Measurements from ENCODE around the gene LHFPL2. TPM values are rescaled to one million over a fixed set of nuclear protein-coding genes. Genes with fewer than 3 reads are reported as not detected.
"Not testable (repeated sequence)": the region's sequence is repeated elsewhere in the genome, so short reads cannot be mapped to it uniquely, and the experiment has no call there.

The LHFPL2 gene
- total RNA-seq, 1 donor from 2014 or later = 31.2 TPM

DNA sequence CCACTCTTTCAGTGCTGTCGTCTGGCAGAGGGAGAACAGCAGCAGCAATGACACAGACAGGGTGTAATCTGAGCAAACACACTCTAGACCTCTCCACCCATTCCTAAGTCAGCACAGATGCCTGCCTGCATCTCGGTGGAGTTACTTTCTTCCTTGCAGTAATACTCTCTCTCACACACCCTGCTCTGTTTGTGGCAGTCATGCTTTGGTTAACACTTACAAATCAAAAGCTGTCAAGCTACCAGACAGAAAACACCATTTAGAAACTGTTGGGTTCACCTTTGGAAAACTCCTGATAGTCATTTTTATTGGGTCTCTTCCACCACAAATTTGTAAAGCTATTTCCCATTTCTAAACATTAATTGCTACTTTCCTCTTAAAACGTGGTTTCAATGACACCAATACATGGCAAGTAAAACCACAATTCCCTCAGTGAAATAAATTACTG is 27.3 kb downstream of the LHFPL2 start:
- DNase-seq (ENCODE audit: low read depth in 2 of 2) = no peak

GRCh38 chr5:78620119-78620518 is 28.5 kb downstream of the LHFPL2 start:
- DNase-seq (ENCODE audit: low read depth in 2 of 2) = not testable (repeated sequence)

- no peak for DNase-seq (ENCODE audit: low read depth in 2 of 2)
Observed at GRCh38 chr5:78618303-78618702, 30.3 kb downstream of the LHFPL2 start.

DNA sequence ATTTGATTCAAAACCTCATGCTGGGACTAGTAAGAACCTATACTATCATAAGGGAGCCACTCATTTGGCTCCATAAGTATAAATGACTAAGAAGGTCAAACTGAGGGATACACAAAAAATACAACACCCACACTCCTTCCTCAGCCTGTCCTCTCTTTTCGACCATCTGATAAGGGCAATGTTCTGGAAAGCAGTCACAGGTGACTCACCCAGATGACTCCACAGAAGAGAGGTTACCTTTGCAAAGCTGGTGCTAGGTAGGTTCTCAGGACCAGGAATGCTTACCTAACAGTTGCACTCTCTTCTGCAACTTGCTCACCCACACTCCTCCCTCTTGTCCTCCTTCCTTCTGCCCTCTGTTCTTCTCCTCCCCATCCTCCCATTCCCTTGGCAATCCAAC is 32.9 kb downstream of the LHFPL2 start:
- DNase-seq (ENCODE audit: low read depth in 2 of 2) = no peak

DNA sequence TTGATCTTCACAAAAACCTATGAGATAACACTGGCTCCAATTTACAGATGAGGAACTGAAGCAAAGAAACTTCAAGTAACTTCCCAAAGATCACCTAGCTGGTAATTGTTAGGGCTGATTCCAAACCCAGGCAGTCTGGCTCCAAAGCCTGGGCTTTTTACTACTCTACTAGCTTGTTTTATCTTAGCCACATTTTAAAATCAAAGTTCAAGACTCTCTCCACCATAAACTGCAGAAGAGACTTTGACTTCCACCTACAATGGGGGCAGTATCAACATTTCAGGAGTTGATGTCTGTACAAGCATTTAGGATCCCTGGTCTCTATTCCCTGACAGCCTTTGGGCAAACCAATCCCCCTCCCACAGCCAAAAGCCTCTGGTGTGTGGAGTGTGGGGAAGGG is 33.8 kb downstream of the LHFPL2 start:
- DNase-seq (ENCODE audit: low read depth in 2 of 2) = no peak

- DNase-seq (ENCODE audit: low read depth in 2 of 2) = no peak
Observed at GRCh38 chr5:78613756-78614155, 34.8 kb downstream of the LHFPL2 start.

DNA sequence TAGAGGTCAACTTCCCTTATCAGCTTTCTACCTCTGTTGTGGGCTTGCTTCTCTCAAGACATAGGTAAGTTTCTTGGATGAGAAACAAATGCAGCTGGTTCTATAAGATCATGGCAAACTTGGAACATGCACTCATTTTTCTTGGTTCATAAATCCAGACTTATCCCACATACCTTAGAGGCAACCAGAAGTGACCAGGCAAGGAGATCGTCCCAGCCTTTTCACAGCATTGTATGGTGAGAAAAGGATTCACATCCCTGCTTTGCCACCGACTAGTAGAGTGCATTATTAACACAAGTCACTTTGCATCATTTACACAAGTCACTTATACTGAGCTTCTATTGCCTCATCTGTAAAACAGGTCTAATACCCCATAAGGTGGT is 35.4 kb downstream of the LHFPL2 start:
- no peak for DNase-seq (ENCODE audit: low read depth in 2 of 2)

DNA sequence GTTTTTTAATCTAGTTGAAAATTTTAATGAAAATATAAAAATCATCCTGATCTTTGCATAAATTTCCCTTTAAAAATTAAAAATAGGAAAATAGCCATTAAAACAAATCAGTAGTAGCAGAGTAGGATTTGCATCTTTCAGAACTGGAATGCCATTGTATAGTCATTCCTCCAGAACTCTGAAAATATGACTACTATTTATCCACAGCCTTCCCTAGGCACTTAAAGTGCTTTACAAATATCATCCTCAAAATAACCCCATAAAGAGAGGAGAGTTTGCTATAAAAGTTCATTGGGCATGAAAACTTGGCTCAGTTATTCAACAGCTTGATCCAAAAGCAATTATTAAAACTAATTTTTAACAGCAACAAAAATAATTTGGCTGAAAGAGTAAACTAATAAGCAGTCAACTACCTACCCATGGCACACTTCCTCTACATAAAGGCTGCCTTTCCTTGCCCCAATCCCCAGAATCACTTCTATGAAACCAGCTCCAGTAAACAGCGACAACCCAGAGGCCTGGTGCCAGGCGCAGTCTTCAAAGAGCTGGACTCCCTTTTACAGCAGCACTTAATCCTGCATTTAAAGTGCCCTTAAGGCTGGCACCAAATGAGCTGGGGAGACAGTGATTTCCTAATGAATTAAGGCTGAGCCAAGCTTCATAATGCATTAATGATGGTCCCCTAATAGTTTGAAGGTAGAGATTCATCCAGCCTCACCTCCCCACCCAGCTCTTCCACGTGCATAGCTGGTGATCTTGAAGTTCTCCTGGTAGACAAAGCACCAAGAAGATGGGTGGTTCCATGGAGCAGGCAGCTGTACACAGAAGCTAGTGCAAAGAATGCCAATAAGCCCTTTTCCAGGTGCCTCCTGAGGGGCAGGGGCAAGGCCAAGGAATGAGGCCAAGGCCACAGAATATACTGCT is 36.1 kb downstream of the LHFPL2 start:
- no peak for DNase-seq (ENCODE audit: low read depth in 2 of 2)

- no peak for DNase-seq (ENCODE audit: low read depth in 2 of 2)
Observed at GRCh38 chr5:78611126-78611605, 37.4 kb downstream of the LHFPL2 start.

DNA sequence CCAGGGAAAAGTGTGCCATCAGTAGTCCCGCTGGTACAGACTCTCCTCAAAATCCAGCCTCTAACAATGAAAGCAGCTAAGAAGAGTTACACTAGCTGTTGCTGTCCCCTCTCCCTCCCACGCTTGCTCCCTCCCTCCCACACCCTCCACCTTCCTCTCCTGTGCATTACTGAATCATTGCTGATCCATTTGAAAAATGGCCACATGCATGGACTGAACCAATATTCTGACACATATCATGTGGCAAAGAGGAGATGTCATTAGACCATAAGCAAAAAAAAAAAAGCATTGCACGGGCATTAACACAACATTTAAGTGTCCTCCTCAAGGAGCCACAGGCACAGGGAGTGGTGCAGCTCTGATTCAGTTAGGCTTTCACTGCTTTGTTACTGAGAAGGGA is 37.9 kb downstream of the LHFPL2 start:
- DNase-seq (ENCODE audit: low read depth in 2 of 2) = no peak

GRCh38 chr5:78610163-78610583 is 38.4 kb downstream of the LHFPL2 start:
- DNase-seq (ENCODE audit: low read depth in 2 of 2) = no peak

DNA sequence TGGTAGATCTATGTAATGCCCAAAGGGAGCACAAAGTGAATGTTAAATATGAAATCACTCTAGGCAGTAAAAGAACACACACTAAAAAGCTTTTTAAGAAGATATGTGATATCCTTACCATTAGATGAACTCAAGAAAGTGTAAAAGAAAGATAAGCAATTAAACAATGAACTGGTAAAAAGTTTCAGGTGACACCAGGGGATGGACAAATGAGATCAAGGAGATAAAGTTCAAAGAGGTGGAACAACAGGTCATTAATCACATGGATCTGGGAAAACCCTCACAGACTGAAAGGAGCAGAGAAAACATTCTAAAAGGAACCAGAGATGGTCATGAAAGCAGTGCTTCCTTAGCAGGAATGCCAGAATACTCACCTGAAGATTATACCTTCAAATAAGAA is 40.7 kb downstream of the LHFPL2 start:
- no peak for DNase-seq (ENCODE audit: low read depth in 2 of 2)

DNA sequence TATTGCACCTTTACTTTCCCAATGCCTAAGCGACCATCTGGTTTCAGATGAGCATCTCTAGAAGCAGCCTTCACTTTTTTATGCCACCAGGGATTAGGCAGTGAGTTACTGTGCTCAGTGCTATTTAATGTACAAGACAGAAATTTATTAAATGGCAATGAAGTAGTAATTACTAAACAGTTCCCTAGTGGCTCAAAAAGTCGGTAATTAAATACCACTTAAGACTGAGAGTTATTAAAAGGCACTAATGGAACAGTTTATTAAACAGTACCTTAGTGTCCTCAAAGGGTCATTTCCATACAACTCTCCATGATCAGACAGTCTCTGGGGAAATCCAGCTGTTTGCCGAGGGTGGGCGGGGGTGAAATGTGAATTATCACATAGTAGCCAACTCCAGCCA is 42.3 kb downstream of the LHFPL2 start:
- DNase-seq (ENCODE audit: low read depth in 2 of 2) = no peak

- no peak for DNase-seq (ENCODE audit: low read depth in 2 of 2)
Observed at GRCh38 chr5:78605611-78606010, 43.0 kb downstream of the LHFPL2 start.

- DNase-seq (ENCODE audit: low read depth in 2 of 2) = no peak
Observed at GRCh38 chr5:78604689-78605285, 43.8 kb downstream of the LHFPL2 start.

GRCh38 chr5:78603636-78604175 is 44.9 kb downstream of the LHFPL2 start:
- DNase-seq (ENCODE audit: low read depth in 2 of 2) = no peak

GRCh38 chr5:78602400-78602799 is 46.2 kb downstream of the LHFPL2 start:
- DNase-seq (ENCODE audit: low read depth in 2 of 2) = no peak

- peak; percentile 75 to 87 for DNase-seq (ENCODE audit: low read depth in 2 of 2)
Observed at GRCh38 chr5:78601559-78602314, 46.8 kb downstream of the LHFPL2 start.

- peak; percentile 38 to 87 for DNase-seq (ENCODE audit: low read depth in 2 of 2)
Observed at GRCh38 chr5:78600687-78601414, 47.7 kb downstream of the LHFPL2 start.

GRCh38 chr5:78598973-78599372 is 49.6 kb downstream of the LHFPL2 start:
- DNase-seq (ENCODE audit: low read depth in 2 of 2) = no peak

- DNase-seq (ENCODE audit: low read depth in 2 of 2) = peak; percentile 86 to 87
Observed at GRCh38 chr5:78597974-78598371, 50.6 kb downstream of the LHFPL2 start.

Data from lung microvascular endothelial cell (primary cell).